MM.1S (cell line): Measurements from ENCODE around the gene ZNF473.
"Not testable (repeated sequence)": the region's sequence is repeated elsewhere in the genome, so short reads cannot be mapped to it uniquely, and the experiment has no call there.

Experiments
- EZH2 ChIP-seq: fragments of 300-600 bp; sonication (generic); optimal IDR thresholded peaks from 2 replicates; pipeline ENCODE3; 2017; ENCODE audit warnings: low read depth, mild to moderate bottlenecking, antibody characterized with exemption, low read length, mixed read lengths
- TF ChIP-seq, protein P1 (sequence below): fragments of 300-600 bp; sonication (generic); IDR thresholded peaks from 2 replicates; pipeline ENCODE4 v1.5.1; 2016; ENCODE audit warnings: antibody characterized with exemption, low read length, mixed read lengths

DNA sequence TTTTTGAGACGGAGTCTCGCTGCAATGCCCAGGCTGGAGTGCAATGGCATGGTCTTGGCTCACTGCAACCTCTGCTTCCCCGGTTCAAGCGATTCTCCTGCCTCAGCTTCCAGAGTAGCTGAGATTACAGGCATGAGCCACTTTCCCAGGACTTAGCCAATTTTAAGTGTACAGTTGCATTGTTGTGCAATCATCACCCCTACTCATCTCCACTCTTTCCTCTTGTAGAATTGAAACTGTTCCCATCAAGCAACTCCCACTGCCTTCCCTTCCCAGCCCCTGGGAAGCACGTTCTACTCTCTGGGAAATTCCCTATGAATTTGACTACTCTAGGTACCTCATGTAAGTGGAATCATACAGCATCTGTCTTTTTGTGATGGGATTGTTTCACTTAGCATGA, 53.2 kb downstream of the ZNF473 start:
- TF ChIP-seq, protein P1, sequence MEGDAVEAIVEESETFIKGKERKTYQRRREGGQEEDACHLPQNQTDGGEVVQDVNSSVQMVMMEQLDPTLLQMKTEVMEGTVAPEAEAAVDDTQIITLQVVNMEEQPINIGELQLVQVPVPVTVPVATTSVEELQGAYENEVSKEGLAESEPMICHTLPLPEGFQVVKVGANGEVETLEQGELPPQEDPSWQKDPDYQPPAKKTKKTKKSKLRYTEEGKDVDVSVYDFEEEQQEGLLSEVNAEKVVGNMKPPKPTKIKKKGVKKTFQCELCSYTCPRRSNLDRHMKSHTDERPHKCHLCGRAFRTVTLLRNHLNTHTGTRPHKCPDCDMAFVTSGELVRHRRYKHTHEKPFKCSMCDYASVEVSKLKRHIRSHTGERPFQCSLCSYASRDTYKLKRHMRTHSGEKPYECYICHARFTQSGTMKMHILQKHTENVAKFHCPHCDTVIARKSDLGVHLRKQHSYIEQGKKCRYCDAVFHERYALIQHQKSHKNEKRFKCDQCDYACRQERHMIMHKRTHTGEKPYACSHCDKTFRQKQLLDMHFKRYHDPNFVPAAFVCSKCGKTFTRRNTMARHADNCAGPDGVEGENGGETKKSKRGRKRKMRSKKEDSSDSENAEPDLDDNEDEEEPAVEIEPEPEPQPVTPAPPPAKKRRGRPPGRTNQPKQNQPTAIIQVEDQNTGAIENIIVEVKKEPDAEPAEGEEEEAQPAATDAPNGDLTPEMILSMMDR, result not testable (repeated sequence)
- not testable (repeated sequence) for TF ChIP-seq EZH2
